ENCODE measurements around the gene PDIA5.

The PDIA5 gene

GRCh38 chr3:123085932-123086627 lies 19.3 kb downstream of the PDIA5 start:
- H3K36me3 ChIP-seq (ENCODE audit: control insufficient read depth in 1 of 2, insufficient read depth in 2 of 2, low read depth in 1 of 2, low read length in 2 of 2) = peaks cover 5 to 17% of the 10 kb centered on the region in 2 experiments
- DNase-seq = peak; percentile 32
- no peak overlapping the region for H2AFZ ChIP-seq (ENCODE audit: low read depth, low read length)
- no peak overlapping the region for H4K91ac ChIP-seq (ENCODE audit: low read length)
- no peak overlapping the region for H3K14ac ChIP-seq (ENCODE audit: low read length in 2 of 2)
- no peaks in the 10 kb centered on the region for H3K9me3 ChIP-seq (ENCODE audit: control insufficient read depth, low read length)
- no peak overlapping the region for H2BK12ac ChIP-seq (ENCODE audit: low read length in 2 of 2)
- 91% methylated on average over 4 of the region's 5 CpGs for WGBS
- H2AK5ac ChIP-seq (ENCODE audit: low read length, severe bottlenecking) = no peak overlapping the region
- no peak overlapping the region for H2BK5ac ChIP-seq (ENCODE audit: low read depth, low read length, poor library complexity, severe bottlenecking)
- no peak overlapping the region for H3K9ac ChIP-seq (ENCODE audit: low read length)
- H3K4me1 ChIP-seq (ENCODE audit: control insufficient read depth, insufficient read depth, low read depth, low read length) = peaks cover 53% of the 10 kb centered on the region
- peak overlapping the region in 1 of 2 experiments; percentile 33 for H3K4ac ChIP-seq (ENCODE audit: low read depth in 1 of 2, low read length in 2 of 2)
- no peak overlapping the region for H2BK15ac ChIP-seq (ENCODE audit: low read depth, poor library complexity, severe bottlenecking)
- H3K27ac ChIP-seq (ENCODE audit: low read length, poor library complexity, severe bottlenecking) = no peak overlapping the region
- H3K79me1 ChIP-seq (replicated peaks; ENCODE audit: low read length, poor library complexity, severe bottlenecking) = peaks cover 32% of the 10 kb centered on the region
- H3K27me3 ChIP-seq (ENCODE audit: control insufficient read depth in 1 of 2, insufficient read depth in 1 of 2, low read length in 2 of 2) = no peaks in the 10 kb centered on the region
- no peak overlapping the region for H3K18ac ChIP-seq (ENCODE audit: low read depth in 1 of 2, low read length in 2 of 2)
- no peak overlapping the region for H3K23ac ChIP-seq (ENCODE audit: low read length in 2 of 2)
- no peak overlapping the region for H2BK120ac ChIP-seq (ENCODE audit: low read depth, low read length)
- no peak overlapping the region for H3K4me3 ChIP-seq (ENCODE audit: insufficient read depth in 1 of 2, low read depth in 1 of 2, low read length in 2 of 2)
- no peak overlapping the region for H3K4me2 ChIP-seq (ENCODE audit: low read length, poor library complexity, severe bottlenecking)
- no peak overlapping the region for H4K8ac ChIP-seq (ENCODE audit: low read length)

DNA sequence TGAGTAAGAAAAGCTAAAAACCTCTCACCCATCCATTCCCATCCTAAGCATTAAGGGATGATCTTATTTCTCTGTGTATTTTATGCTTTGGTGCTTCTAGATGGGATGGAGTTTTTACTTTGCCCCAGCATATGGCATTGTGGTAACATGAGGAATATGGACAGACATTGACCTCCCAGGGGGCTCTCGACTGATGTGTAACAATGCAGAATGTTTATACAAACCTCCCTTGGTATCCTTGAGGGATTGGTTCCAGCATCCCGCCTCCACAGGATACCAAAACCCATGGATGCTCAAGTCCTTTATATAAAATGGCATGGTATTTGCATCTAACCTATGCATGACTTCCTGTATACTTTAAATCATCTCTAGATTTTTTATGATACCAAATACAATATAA lies 21.6 kb downstream of the PDIA5 start:
- Histone ChIP-seq H3K4me2 (ENCODE audit: low read length, poor library complexity, severe bottlenecking) (no peak overlapping the region), H3K4ac (ENCODE audit: low read depth in 1 of 2, low read length in 2 of 2) (no peak overlapping the region), H3K9me3 (ENCODE audit: control insufficient read depth, low read length) (no peaks in the 10 kb centered on the region), H3K27me3 (ENCODE audit: control insufficient read depth in 1 of 2, insufficient read depth in 1 of 2, low read length in 2 of 2) (no peaks in the 10 kb centered on the region), H2AFZ (ENCODE audit: low read depth, low read length) (no peak overlapping the region), H3K36me3 (ENCODE audit: control insufficient read depth in 1 of 2, insufficient read depth in 2 of 2, low read depth in 1 of 2, low read length in 2 of 2) (peaks cover 28 to 35% of the 10 kb centered on the region in 2 experiments), H4K8ac (ENCODE audit: low read length) (no peak overlapping the region), H2BK120ac (ENCODE audit: low read depth, low read length) (no peak overlapping the region), H3K23ac (ENCODE audit: low read length in 2 of 2) (no peak overlapping the region), H4K91ac (ENCODE audit: low read length) (no peak overlapping the region), H3K27ac (ENCODE audit: low read length, poor library complexity, severe bottlenecking) (no peak overlapping the region), H2BK15ac (ENCODE audit: low read depth, poor library complexity, severe bottlenecking) (no peak overlapping the region), H3K18ac (ENCODE audit: low read depth in 1 of 2, low read length in 2 of 2) (no peak overlapping the region), H2BK12ac (ENCODE audit: low read length in 2 of 2) (no peak overlapping the region), H2AK5ac (ENCODE audit: low read length, severe bottlenecking) (no peak overlapping the region), H2BK5ac (ENCODE audit: low read depth, low read length, poor library complexity, severe bottlenecking) (no peak overlapping the region), H3K79me1 (replicated peaks; ENCODE audit: low read length, poor library complexity, severe bottlenecking) (peaks cover 38% of the 10 kb centered on the region), H3K4me3 (ENCODE audit: insufficient read depth in 1 of 2, low read depth in 1 of 2, low read length in 2 of 2) (no peak overlapping the region), H3K14ac (ENCODE audit: low read length in 2 of 2) (no peak overlapping the region), H3K9ac (ENCODE audit: low read length) (no peak overlapping the region), H3K4me1 (ENCODE audit: control insufficient read depth, insufficient read depth, low read depth, low read length) (peaks cover 39% of the 10 kb centered on the region)
- 100% methylated on average over 2 of the region's 2 CpGs for WGBS
- DNase-seq = no peak

DNA sequence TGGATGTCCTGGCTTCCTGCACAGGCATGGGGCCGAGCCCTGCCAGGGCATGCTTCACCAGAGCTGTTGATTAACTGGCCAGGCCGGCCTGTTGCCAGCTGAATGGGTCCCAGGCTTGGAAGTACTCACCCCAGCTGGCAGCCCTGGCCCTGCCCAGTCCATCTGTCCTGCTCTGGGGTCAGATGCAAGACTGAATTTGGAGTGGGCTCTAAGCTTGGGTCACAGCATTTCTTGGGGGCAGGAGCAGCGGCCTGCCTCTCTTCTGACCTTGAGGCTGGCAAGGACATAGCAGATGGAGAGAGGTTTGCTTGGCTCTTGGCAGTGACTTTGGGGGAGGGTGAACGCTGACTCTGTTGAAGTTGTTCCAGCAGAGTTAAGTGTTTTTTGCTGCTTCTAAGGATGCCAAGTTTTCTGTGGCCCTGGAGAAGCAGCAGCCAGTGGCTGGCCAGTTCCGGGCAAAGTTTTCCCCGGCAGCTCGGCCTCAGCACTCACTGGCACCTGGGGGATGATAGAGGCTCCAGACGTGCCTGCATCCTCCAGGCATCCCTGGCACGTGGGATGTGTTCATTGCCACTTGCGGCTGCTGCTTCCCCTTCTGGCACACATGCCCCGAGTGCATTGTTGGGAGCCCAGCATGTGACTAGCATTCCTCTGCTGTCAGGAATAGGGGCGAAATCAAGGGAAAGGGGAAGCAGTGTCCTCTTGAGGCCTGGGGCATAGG lies 22.9 kb downstream of the PDIA5 start:
- Histone ChIP-seq H3K9ac (ENCODE audit: low read length) (no peak overlapping the region), H3K18ac (ENCODE audit: low read depth in 1 of 2, low read length in 2 of 2) (no peak overlapping the region), H4K91ac (ENCODE audit: low read length) (no peak overlapping the region), H3K36me3 (ENCODE audit: control insufficient read depth in 1 of 2, insufficient read depth in 2 of 2, low read depth in 1 of 2, low read length in 2 of 2) (peaks cover 42 to 46% of the 10 kb centered on the region in 2 experiments), H4K8ac (ENCODE audit: low read length) (no peak overlapping the region), H3K27ac (ENCODE audit: low read length, poor library complexity, severe bottlenecking) (no peak overlapping the region), H3K79me1 (replicated peaks; ENCODE audit: low read length, poor library complexity, severe bottlenecking) (peaks cover 48% of the 10 kb centered on the region), H3K4me3 (ENCODE audit: insufficient read depth in 1 of 2, low read depth in 1 of 2, low read length in 2 of 2) (no peak overlapping the region), H2BK12ac (ENCODE audit: low read length in 2 of 2) (peak overlapping the region in 1 of 2 experiments; percentile 33), H2BK5ac (ENCODE audit: low read depth, low read length, poor library complexity, severe bottlenecking) (no peak overlapping the region), H3K9me3 (ENCODE audit: control insufficient read depth, low read length) (no peaks in the 10 kb centered on the region), H3K4me2 (ENCODE audit: low read length, poor library complexity, severe bottlenecking) (no peak overlapping the region), H3K23ac (ENCODE audit: low read length in 2 of 2) (no peak overlapping the region), H3K4ac (ENCODE audit: low read depth in 1 of 2, low read length in 2 of 2) (no peak overlapping the region), H3K14ac (ENCODE audit: low read length in 2 of 2) (no peak overlapping the region), H2BK15ac (ENCODE audit: low read depth, poor library complexity, severe bottlenecking) (no peak overlapping the region), H3K4me1 (ENCODE audit: control insufficient read depth, insufficient read depth, low read depth, low read length) (peaks cover 28% of the 10 kb centered on the region), H2BK120ac (ENCODE audit: low read depth, low read length) (no peak overlapping the region), H2AFZ (ENCODE audit: low read depth, low read length) (no peak overlapping the region), H2AK5ac (ENCODE audit: low read length, severe bottlenecking) (no peak overlapping the region), H3K27me3 (ENCODE audit: control insufficient read depth in 1 of 2, insufficient read depth in 1 of 2, low read length in 2 of 2) (no peaks in the 10 kb centered on the region)
- WGBS = 97% methylated on average over 12 of the region's 12 CpGs
- DNase-seq = no peak

GRCh38 chr3:123090728-123091531 lies 24.1 kb downstream of the PDIA5 start:
- H3K4me3 ChIP-seq (ENCODE audit: insufficient read depth in 1 of 2, low read depth in 1 of 2, low read length in 2 of 2) = no peak overlapping the region
- H2AK5ac ChIP-seq (ENCODE audit: low read length, severe bottlenecking) = no peak overlapping the region
- H3K4me1 ChIP-seq (ENCODE audit: control insufficient read depth, insufficient read depth, low read depth, low read length) = peaks cover 20% of the 10 kb centered on the region
- H3K4me2 ChIP-seq (ENCODE audit: low read length, poor library complexity, severe bottlenecking) = no peak overlapping the region
- H3K9ac ChIP-seq (ENCODE audit: low read length) = no peak overlapping the region
- H3K79me1 ChIP-seq (replicated peaks; ENCODE audit: low read length, poor library complexity, severe bottlenecking) = peaks cover 52% of the 10 kb centered on the region
- H3K27me3 ChIP-seq (ENCODE audit: control insufficient read depth in 1 of 2, insufficient read depth in 1 of 2, low read length in 2 of 2) = no peaks in the 10 kb centered on the region
- H3K27ac ChIP-seq (ENCODE audit: low read length, poor library complexity, severe bottlenecking) = no peak overlapping the region
- no peak overlapping the region for H4K91ac ChIP-seq (ENCODE audit: low read length)
- no peak overlapping the region for H3K18ac ChIP-seq (ENCODE audit: low read depth in 1 of 2, low read length in 2 of 2)
- H3K4ac ChIP-seq (ENCODE audit: low read depth in 1 of 2, low read length in 2 of 2) = no peak overlapping the region
- no peak overlapping the region for H2BK5ac ChIP-seq (ENCODE audit: low read depth, low read length, poor library complexity, severe bottlenecking)
- no peak for DNase-seq
- H4K8ac ChIP-seq (ENCODE audit: low read length) = no peak overlapping the region
- H2BK15ac ChIP-seq (ENCODE audit: low read depth, poor library complexity, severe bottlenecking) = no peak overlapping the region
- H2BK120ac ChIP-seq (ENCODE audit: low read depth, low read length) = no peak overlapping the region
- H3K23ac ChIP-seq (ENCODE audit: low read length in 2 of 2) = peak overlapping the region in 1 of 2 experiments; percentile 5
- H2AFZ ChIP-seq (ENCODE audit: low read depth, low read length) = no peak overlapping the region
- 89% methylated on average over 12 of the region's 12 CpGs for WGBS
- peaks cover 48% of the 10 kb centered on the region in 2 experiments for H3K36me3 ChIP-seq (ENCODE audit: control insufficient read depth in 1 of 2, insufficient read depth in 2 of 2, low read depth in 1 of 2, low read length in 2 of 2)
- H3K14ac ChIP-seq (ENCODE audit: low read length in 2 of 2) = peak overlapping the region in 1 of 2 experiments; percentile 38
- H2BK12ac ChIP-seq (ENCODE audit: low read length in 2 of 2) = no peak overlapping the region
- no peaks in the 10 kb centered on the region for H3K9me3 ChIP-seq (ENCODE audit: control insufficient read depth, low read length)

All from mesenchymal stem cell (in vitro differentiated cells and primary cell).